NCI-H774 (cell line): ENCODE data around the gene HHIP.
A peak's percentile ranks its signal among the peaks of the same experiment; 100 is the strongest.

Source experiments
- DNase-seq: peaks from one replicate; lab custom pipeline; 2025; lab: John Stamatoyannopoulos, UW

Gene HHIP

DNA sequence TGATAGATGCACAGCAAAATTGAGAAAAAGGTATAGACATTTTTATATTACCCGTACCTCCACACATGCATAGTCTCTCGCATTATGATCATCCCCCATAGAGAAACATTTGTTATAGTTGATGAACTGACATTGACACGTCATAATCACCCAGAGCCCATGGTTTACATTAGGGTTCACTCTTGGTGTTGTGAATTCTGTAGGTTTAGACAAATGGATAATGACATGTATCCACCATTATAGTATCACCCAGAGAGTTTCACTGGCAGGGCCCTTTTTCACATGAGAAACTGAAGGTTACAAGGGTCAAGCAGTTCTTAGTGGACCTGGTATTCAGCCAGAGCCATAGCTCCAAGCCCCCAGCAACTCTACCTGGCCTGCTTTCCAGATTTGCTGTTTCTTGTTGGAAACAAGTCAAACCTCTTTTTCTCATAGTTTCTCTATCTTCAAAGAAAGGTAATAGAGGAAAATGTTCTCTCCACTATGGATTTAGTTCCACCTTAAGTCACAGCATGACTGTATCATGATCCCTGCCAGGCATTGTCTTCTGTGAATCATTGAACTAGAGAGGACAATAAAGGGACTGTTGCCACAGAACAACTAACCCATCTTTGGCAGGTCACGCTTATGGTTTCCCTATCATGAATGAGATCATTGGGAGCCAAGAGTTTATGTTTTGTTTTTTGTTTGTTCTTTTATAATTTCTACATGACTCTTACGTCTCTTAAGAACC, 64.0 kb downstream of the HHIP start:
- DNase-seq, result no peak

DNA sequence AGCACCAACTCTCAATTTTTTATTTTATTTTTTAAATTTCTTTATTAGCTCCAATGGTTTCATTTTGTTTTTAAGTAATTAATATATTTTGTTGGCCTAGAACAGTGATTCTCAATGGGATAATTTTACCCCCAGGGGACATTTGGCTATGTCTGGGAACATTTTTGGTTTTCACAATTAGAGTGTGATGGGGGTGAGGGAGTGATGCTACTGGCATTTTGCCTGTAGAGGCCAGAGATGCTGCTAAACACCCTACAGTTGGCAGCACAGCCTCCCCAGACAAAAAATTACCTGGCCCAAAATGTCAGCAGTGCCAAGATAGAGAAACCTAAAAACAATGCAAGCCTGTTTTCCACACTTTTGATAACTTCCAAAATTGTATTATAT, 64.6 kb downstream of the HHIP start:
- DNase-seq, result no peak

DNA sequence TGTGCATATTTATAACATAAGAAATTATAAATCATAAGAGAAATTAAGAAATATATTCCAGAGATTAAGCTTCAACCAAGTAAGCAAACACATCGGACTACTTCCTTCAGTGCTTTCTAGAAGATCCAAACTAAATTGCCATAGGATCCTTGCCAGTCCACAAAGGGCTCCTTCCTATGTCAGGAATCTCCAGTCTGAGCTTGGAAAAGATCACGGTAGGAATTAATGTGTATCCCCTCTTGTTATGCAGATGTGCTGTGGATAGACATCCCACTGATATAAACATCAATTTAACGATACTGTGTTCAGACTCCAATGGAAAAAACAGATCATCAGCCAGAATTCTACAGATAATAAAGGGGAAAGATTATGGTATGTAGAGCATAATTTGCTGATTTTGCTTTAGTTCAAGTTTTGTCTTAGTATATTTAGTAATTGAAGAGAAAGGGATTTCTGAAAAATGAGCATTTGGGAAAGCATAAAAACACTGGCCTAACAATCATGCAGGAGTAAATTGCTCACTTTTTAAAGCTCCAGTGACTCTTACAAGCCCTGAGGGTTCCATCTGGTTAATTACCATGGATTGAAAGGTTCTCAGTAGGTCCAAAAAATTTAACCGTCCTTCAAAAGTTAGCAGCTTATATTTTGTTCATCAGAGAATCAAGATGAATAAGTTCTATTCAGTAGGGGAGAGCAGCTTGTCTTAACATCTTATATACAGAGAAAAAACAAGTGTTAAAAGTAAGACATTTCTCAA, 65.9 kb downstream of the HHIP start:
- no peak for DNase-seq

DNA sequence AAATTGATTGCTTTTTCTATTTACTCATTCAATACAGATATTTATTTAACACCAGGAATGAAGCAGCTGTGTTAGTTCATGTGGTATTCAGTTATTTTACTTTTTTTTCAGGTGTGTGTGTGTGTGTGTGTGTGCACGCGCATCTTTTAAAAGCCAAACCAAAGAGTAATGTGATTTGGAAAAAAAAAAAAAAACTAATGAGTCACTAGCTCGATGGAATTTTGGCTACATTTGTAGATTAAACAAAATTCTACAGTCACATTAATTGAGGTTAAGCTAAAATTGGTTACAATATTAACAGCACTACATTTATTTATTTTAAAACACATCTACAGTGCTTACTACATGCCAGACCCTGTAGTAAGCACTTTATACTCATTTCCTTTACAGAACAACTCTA, 66.8 kb downstream of the HHIP start:
- DNase-seq, result no peak

DNA sequence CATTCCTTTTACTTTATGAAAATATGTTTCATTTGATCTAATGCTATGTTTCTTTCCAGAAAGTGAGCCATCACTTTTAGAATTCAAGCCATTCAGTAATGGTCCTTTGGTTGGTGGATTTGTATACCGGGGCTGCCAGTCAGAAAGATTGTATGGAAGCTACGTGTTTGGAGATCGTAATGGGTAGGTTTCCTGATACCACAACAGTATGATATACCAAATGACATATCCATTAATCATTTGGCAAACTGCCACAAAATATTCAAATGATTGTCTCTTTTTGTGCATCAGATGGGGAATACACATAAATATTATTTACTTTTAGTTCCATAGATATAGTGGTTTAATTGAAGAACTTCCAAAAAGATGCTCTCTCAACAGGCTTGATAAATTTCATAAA, 68.2 kb downstream of the HHIP start:
- no peak for DNase-seq

DNA sequence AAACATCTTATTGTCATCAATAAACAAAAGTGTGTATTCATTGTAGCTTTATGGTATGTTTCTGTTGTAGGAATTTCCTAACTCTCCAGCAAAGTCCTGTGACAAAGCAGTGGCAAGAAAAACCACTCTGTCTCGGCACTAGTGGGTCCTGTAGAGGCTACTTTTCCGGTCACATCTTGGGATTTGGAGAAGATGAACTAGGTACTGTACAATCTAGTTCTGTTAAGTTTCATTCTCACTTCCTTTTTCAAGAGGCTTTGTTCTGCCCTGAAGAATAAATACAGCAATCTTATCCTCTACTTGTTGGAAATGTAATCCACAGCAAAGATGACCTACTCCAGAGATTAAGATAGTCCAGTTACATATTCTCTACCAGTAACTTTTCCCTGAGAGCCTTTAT, 69.3 kb downstream of the HHIP start:
- no peak for DNase-seq

DNA sequence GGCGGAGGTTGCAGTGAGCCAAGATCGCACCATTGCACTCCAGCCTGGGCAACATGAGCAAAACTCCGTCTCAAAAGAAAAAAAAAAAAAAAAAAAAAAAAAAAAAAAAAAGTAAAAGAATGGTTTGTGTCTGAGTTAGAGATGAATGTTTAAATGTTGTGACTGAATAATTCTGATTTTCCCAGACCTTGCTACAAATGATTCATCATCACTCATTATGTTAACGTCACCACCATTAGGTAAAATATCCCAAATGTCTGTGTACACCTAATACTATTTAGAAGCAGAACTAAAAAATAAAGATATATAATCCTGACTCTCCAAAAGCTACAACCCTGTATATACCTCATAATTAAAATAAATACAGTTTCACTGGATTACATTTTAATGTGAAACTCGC, 70.8 kb downstream of the HHIP start:
- no peak for DNase-seq

DNA sequence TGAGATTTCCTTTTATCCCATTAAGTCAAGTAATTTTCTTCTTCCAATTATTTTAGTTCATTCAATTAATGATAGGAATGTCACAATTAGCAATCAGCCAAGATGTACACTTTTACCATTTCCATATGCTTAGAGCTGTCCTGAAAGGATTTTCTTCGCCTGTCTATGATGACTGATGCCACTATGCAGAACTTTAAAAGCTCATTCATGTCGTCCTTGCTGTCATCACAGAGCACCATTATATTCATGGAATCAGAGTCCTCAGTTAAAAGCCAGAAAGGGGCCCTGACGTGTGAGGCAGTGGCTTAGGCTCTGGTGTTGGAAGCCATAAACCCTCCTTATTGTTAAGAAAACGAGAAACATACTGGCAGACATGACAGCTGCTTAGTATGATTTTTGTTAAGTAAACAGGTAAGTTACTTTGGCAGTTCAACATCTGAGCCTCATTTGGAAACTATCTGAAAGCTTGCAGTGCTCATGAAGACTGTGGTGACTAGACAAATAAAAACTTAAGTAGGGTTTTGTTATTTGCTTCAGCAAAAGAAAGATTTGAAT, 73.1 kb downstream of the HHIP start:
- DNase-seq, result no peak

DNA sequence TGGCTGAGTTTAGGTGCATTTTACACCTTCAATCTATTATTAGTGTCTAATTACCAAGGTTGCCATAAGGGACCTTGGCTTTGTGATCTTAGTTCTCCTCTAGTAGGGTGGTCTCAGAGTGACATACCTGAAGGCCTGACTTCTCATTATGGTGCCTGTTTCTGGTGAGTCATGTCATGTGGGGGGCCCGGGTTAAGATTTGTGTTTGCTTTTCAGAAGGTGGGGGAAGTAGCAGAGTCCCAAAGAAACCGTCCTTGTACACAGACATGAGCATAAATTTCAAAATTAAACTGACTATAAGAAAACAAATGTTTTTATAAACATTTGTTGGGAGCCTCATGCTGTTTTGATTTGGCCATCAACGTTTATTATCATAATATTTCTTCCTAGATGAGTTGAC, 74.5 kb downstream of the HHIP start:
- no peak for DNase-seq

DNA sequence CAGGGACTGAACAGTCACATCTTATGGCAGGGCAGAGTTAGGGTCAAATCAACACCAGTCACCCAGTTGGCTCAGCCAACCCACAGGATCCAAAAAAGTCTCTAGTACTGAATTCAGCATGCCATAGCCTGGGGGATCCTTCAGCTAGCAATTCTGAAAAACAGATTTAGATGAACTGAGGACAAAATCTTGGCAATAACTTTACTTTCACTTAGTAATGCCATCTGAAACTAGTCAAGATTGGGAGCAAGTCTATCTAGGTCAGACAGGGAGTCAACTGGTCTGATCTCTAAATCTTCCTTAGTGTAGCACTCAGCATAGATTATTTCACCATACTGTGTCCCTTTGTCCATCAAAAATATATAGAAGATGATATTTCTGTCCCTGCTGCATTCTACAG, 76.0 kb downstream of the HHIP start:
- no peak for DNase-seq

DNA sequence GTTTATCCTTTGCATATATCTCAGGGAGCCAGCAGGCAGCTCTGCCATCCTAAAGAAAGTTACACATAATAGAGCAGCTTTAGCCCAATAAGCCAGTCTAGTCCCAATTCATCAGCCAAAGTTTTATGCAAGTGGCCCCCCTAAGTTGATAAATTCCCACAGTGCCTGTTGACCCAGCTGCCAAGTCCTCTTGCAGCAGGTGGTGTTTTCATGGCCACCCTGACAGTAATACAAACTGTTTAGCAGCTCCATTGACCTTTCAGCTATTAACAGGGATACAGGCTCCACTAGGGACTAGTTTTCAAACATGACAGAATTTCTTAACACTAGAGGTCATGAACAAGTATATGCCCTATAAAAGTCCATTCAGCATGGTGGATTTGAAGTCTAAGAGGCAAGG, 77.5 kb downstream of the HHIP start:
- DNase-seq, result no peak

DNA sequence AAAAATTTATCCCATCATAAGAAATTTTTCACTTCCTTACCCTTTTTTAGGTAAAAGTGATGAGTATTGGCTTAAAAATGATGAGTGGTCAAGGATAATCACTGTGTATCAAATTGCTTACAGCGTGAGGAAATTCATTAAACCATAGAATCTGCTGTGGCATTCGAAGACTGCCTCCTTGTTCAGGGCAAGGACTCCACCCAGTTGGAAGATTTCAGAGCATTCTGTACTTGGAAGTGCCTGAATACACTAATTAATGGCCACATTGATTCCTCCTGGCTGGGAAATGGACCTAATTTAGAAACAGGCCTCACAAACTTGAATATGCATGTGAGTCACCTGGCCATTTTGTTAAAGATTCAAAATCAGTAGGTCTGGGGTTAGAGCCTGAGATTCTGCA, 83.2 kb downstream of the HHIP start:
- DNase-seq, result no peak

DNA sequence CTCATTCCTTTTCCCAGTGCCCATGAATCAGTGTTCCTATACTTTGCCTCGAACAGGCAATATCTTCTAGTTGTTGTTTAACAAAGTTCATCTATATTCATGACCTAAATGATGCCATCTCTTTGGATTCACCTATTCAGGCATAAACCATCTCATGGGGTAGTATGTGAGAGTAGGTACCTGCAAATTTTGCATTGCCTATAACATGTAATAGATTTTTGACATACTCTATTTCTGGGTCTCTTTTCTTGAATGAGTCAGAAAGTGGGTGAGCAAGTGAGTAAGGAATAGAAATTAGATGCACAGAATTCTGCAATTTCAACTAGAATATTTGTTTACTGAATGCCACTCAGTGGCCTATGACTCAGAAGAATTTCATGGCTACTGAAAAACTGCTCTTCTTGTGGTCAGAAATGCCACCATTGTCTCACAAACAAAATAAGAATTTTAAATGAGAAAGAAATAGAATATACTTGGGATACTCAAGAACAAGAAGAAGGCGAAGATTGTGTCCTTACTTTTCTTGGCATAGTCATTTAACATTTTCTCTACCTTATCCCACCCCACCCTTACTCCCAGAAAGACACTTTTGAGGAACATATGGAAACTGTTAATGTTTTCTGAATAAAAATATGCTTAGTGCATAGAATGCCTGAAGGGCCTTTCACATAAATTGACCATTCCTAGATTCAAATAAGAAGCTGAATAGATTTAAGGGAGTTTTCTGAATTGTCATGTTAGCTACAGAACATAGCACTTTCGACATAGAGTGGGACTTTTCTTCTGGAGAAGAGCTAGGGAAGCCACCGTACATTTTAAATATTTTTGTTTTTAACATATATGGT, 86.8 kb downstream of the HHIP start:
- no peak for DNase-seq

DNA sequence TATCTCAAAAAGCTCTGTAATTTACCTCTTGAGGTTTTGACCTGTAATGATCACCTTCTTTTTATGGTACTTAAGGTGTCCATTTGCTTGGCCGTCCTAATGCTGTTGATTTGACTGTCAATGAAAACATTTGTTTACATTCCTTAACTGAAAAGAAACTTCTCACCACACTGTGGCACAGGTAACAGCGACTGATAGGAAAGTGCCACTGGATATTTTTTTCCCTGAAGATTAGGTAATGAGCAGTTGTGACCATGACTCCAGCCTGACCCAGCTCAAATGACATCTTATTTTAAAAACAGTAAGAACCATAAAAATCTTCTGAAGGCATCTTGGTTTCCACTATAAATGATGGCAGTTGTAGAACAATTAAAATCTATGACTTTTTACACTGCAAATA, 87.6 kb downstream of the HHIP start:
- DNase-seq, result no peak

DNA sequence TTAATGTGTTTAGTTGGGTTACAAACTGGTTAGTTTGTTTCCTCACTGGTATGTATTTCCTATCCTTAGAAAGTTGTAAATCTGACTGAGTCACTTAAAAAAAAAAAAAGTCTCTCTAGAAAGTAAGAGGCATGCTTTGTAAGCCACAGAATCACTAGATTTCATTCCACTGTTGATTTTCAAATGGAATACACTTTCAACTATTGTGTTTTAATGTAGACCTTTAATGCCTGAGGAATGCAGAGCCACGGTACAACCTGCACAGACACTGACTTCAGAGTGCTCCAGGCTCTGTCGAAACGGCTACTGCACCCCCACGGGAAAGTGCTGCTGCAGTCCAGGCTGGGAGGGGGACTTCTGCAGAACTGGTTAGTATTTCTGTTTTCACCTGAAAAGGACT, 88.6 kb downstream of the HHIP start:
- DNase-seq, result no peak

DNA sequence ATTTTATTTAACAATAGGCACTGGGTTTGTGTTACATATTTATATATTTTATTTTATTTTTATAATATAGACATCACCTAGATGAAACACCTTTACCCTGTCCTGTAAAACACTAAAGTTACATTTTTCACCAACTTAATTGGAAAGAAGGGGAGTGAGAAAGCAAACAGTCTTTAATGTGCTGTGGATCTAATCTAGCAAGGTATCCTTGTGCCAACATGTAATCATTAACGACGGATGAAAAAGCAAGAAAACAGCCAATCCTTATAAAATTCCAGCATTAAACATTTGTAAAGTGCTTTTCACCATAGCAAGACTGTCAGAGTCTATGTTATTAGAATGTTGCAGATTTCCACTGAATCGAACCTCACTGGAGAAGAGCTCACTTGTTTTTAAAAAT, 92.7 kb downstream of the HHIP start:
- DNase-seq, result no peak

DNA sequence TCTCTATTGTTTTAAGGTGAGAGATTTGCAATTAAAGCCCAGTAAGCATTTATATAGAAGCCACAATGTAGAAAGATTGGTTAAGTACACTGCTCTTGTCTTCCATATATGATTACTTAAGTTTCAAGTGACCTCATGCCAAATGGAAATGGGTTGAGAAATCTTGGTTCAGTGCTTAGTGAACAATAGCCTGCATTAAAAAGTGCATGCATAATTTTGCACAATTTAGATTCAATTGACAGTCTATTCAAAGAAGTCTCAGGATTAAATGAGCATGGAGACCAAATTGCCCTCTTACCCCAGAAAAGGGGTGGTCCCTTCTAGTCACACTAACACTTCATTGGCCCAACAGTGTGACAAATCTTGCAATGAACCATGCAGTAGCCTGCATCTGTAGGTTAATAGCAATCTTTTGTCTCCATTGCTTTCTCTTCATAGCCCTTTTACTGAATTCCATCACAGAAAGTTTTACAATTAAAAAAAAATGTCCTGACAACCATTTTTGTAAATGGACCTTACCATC, 93.6 kb downstream of the HHIP start:
- no peak for DNase-seq

DNA sequence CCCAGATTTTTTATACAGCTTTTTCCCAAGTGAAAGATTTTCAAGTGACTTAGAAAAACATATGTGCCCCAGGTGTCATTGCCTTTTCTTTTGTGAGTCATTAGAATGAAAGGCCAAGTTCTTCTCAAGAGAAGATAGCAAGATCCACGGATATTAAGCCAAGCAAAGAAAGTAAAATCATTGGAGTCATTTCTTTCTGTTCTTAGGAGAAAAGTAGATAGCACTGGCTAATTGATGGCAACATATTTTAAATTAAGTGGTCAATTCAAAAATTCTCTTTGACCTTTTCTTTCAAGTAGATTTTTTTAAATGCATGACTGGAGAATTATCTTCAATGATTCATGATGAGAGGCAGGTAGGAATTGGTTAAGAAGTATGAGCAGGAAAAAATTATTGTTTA, 94.4 kb downstream of the HHIP start:
- no peak for DNase-seq

DNA sequence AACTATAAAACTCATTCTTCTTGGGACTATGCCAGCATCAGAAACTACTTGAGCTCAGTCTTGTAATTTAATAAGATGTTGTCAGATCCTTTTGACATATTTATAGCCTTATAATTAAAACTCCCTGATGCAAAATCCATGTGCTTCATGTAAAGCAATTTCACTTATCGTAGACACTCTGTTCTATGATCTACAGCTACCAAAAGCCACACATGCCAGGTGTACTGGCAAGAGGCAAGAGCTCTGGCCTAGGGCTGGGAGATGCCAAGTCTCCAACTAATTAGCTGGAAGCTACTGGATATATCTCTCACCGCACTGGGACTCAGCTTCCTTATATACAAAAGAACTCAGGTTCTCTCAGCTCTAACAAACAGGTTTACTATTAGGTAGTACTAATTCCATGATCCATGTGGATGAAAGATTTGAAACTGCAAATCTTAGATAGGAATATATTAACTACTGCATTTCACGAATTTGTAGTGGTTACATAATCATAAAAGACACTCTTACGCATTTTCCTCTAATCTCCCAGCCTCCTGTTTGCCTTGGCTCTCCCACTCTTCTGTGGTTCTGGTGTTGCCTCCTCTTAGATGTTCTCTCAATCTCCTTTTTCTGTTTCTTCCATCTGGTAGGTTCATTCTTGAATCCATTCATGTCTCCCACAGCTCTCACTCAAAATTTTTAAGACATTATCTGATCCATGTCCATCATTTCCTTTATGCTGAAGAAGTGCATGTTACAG, 103.0 kb downstream of the HHIP start:
- DNase-seq, result no peak

DNA sequence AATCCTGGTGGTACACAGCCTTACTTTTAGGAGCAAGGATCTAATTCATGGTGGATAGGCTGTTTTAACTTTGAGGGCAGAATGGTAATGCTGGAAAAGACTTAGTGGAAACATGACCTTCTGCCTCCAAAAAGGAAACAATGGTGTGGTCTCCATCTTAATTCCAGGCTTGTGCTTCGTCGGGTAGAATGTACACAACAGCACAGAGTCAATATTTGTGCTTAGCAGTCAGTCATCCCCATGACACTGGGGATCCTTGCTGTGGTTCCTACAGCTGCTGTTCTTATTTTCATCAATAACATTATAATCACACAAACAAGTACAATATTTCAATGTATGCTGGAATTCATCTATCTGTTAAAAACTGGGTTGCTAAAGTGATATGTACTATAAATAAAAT, 104.4 kb downstream of the HHIP start:
- peak; percentile 10 for DNase-seq

DNA sequence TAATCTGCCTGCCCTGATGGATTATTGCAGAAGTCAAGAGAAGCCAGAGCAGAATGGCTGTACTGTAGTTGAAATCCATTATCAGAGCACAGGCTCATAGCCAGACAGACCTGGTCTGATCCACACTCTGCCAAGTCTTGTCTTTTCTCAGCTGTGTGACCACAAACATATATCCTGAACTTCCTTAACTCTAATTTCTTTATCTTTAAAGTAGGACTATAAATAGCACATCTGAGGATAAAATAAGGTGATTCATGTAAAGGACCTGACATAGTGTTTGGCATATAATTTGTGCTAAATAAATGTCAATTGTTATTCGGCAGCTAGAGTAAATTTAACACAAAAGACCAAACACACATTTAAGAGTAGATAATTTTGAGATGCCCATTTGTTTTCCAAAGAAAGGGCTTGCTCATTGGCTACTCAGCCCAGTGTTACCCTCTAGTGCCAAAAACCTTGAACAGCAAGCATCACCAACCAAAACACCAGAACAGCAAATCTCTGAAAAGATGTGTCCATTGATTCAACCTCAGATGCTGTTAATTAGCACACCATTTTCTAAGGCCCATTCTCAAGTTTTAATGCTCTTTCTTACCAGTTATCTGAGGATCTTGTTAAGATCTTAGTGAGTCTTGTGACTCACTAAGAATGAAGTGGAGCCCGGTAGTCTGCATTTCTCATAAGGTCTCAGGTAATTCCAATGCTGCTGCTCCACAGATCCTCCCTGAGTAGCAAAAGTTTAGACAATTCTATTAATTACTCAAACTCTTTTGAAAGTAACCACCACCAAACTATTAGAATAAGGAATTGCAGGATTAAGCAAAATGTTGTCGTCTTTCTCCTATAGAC, 108.8 kb downstream of the HHIP start:
- peak; percentile 1 for DNase-seq
